COLO829 (cell line): ENCODE data around the gene KLK10.

Source experiments
- DNase-seq: peaks from one replicate; pipeline ENCODE4 v3.0.0; 2012; ENCODE audit warnings: low spot score

The KLK10 gene

GRCh38 chr19:51019544-51019925 lies at the start of gene KLK10:
KLK10 (minus strand) TSS chr19:51019709; CDS start chr19:51019130, 579 bp downstream.
- no peak for DNase-seq

DNA sequence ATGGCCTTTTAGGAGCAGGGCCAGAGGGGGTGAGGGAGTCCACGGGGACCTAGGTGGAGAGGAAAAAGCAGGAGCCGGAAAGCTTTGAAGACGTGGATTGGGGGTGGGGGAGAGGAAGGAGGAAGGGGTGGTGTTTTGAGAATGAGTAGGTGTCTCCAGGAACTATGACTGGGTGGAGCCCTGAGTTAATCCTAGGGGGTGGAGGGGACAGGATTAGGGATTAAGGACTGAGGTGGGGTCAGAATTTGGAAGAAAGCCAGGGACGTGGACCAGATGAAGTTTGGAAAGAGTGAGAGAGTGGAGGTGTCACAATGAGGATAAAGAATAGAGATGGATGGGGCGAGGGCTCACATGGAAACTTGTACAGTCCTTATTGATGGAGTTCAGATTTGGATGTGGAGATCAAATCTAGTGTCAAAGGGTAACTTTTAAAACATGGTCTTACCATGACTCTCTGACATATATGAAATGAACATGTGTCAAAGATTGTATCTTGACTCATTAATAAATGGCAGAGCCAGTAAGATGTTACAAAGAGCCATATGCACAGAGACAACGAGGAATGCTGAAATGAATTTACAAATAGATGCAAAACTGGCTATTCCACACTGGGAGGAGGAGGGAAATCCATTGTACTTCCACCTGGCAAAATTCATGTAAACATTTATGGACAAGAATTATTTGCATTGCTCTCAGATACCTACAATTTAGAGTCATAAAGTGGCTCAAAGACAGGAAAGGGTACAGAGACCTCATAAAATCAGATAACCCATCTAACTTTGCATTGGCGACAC lies 47.1 kb upstream of the KLK10 start:
- no peak for DNase-seq

- DNase-seq = no peak
Measured at GRCh38 chr19:51065221-51065960, 45.9 kb upstream of the KLK10 start.

- DNase-seq = peak; percentile 22
Measured at GRCh38 chr19:51064534-51065220, 45.2 kb upstream of the KLK10 start, which contains the start of gene KLK13. KLK13 (minus strand) TSS chr19:51065092; CDS start chr19:51065067, 25 bp downstream.

DNA sequence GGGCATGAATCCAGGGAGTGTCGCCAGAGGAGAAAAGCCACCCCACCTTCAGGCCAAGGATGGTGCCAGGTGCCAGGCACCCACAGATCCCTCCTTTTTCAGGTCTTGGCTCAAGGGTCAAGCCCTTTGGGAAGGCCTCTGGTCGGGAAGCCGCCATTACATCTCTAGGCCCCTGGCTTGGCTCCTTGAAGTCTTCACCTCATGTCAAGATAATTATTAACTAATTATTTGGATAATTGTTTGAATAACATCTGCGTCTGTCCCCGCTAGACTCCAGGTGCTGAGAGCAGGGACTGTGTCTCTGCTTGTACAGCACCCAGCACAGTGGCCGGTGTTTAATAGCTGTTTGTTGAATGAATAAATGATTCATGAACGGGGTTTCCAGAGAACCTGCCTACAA lies 44.2 kb upstream of the KLK10 start:
- no peak for DNase-seq

GRCh38 chr19:51060973-51061372 lies 41.5 kb upstream of the KLK10 start:
- no peak for DNase-seq

DNA sequence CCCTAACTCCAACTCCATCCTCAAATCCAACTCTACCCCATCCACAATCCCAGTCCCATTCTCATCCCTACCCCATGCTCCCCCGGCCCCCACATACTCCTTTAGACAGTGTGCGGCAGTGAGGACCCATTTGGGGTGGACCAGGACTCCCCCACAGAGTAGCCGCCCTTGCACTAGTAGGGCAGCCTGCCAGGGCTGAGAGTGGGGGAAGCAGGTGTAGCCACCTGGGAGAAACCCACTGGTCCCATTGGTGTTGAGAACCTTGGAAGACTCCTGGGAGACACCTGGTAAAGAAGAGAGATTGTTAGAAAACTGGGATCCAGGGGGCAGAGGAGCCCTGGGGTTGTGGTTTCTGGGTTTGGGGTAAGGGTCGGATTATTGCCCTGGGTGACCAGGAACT lies 40.8 kb upstream of the KLK10 start:
- DNase-seq = no peak

GRCh38 chr19:51059715-51060114 lies 40.2 kb upstream of the KLK10 start:
- DNase-seq = no peak

GRCh38 chr19:51055866-51056265 lies 36.4 kb upstream of the KLK10 start:
- no peak for DNase-seq

DNA sequence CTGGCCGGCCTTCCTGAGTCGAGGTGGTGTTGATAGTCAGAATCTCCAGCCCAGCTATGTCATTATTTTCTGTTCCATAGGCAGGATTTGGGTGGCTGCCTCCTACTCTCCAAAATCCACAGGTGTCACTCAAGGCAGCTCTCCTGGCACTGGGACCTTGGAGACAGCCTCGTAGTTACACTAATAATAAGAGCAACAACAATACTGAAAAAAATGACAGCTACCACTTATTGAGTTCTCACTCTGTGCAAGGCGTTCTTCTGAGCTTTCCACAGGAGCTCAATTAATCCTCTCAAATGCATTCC lies 27.5 kb upstream of the KLK10 start:
- DNase-seq = no peak

- no peak for DNase-seq
Measured at GRCh38 chr19:51044327-51044726, 24.8 kb upstream of the KLK10 start.

DNA sequence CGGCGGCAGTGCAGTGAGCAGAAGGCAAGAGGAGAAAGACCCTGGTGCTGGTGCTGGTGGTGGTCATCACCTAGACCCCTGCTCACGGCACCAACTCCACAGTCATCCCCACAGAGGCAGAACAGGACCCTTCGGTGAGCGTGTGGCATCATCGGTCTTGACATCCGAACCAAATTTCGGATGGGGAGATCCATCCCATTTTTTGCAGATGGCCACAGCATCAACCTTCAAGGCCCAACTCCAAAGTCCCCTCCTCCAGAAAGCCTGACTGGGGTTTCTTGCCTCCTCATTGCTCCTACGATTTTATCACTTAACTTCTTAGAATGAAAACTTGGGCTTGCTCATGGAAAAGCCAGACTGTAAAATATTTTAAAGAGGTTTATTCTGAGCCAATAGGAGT lies 24.0 kb upstream of the KLK10 start:
- DNase-seq = no peak

- DNase-seq = no peak
Measured at GRCh38 chr19:51040151-51040550, 20.6 kb upstream of the KLK10 start.

GRCh38 chr19:51036519-51036918 lies 17.0 kb upstream of the KLK10 start:
- no peak for DNase-seq

DNA sequence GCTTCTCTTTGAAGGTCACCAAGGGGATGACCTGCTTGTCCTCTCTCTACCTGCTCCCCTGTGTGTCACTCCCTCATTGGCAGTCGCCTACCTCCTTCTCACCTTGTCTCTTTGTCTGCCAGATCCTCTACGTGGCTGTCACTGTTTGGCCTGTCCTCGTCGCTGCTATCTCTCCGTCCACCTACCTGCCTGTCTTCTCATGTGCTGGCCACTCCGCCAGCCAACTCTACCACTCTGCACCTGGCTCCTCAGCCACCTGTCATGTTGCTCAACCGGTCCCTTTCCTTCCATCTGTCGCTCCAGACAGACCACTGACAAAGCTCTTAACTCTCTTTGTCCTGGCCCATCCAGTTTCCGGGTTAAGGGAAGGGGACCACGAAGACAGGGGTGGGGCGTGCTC lies 15.2 kb upstream of the KLK10 start, which contains the start of gene KLK12:
Gene KLK12 (minus strand): TSS at position 299 of the 400 bp plus-strand sequence. CDS start 381 bp downstream, outside the sequence.
- DNase-seq = no peak

DNA sequence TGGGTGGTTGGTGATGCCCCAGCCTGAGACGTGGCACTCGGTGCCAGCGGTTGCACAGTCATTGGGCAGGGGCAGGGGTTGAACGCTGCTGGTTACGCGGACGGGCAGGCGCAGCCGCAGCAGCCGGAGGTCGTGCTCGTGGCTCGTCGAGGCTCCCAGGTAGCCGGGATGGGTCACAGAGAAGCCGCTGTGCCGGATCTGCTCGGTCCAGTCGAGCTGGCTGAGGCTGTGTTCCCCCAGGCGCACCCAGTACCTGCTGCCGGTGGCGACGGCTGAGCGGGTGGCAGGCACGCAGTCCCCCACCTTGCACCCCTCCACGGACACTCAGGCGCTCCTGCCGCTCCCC lies 12.3 kb upstream of the KLK10 start:
- DNase-seq = no peak

- no peak for DNase-seq
Measured at GRCh38 chr19:51031220-51031879, 11.8 kb upstream of the KLK10 start.

DNA sequence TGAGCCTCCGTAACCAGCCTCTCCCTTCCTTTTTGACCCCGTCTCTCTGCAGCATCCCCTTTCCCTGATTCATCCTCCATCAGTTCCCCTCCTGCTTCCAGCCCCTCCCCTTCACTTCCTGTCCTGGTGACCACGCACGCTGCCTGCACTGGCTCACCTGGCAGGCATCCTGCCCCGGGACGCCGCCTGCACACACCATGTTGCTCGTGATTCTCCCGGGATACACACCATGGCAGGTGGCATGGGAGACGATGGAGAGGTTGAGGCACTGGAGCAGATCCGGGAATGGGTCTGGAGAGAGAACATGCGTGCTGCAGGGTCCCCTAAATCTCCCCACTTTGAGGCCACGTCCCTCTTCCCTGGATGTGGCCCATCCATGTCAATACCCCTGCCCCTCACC lies 11.1 kb upstream of the KLK10 start:
- no peak for DNase-seq

DNA sequence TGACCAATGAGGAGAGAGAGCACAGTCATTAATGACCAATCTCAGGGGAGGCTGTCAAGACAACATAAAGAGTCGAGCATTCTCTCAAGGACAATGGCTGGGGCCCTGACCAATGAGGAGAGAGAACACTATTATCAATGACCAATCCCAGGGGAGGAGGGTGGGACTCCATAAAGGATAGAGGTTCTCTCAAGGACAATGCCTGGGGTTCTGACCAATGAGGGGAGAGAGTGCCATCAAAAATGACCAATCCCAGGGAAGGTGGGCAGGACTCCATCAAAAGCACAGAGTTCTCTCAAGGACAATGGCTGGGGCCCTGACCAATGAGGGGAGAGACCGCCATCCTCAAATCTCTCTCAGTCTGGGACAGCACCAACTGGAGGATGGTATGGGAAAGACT lies 10.2 kb upstream of the KLK10 start:
- DNase-seq = no peak

- no peak for DNase-seq
Measured at GRCh38 chr19:51027873-51028272, 8.4 kb upstream of the KLK10 start.

DNA sequence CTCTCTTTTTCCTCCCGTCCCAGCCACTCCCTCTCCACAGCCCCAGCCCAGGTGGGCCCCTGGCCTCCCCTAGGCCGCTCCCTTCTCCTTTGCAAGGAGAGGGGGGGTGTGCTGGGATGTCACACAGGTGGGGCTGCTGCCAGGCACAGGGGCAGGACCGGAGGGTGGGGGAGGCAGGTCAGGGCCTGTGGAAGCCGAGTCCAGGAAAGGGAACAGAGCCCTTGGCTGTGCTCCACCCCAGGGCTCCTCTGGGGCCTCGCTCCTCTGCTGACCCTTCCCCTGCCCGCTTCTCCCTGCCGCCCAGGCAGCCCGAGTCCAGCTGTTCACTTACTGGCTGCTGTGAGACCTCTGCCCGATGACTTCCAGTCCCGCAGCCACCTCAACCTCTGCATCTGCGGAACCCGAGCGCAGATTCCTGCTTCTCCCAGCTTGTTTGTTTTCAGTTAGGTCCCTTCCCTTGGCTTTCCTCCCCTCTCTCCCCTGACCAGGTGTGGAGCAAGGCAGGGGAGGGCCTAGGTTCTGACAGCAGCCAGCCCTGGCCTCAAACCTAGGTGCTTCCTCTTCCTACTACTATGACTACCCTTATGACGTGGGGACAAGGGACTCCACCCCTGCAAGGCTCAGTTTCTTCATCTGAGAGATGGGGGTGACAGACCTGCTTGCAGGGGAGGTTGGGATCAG lies 7.8 kb upstream of the KLK10 start:
- no peak for DNase-seq

DNA sequence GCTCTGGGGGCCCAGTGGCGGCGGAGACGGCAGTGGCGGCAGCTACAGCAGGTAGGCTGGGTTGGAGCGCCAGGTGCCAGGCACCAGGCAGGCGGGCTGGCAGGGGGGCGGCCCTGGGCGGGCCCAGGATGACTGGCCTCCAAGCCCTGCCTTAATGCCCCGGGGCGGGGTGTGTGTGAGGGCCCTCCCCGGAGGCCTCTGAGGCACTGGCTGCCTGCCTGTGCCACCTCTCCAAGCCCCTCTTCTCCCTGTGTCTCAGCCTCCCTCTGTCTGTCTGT lies 7.0 kb upstream of the KLK10 start, which contains the start of gene KLK11:
Gene KLK11 (minus strand): TSS at position 63 of the 278 bp plus-strand sequence. CDS start 985 bp downstream, outside the sequence.
- no peak for DNase-seq
